ENCODE measurements around the gene MED12L. TPM values are rescaled to one million over a fixed set of nuclear protein-coding genes. Genes with fewer than 3 reads are reported as not detected.

The MED12L gene
- total and polyA plus RNA-seq, 10 of the 15 experiments (the other 5 are each of a cell fraction or from before 2014, with no cell fraction given), result 0.01 to 0.06 (median 0.03) TPM; not detected in 2

DNA sequence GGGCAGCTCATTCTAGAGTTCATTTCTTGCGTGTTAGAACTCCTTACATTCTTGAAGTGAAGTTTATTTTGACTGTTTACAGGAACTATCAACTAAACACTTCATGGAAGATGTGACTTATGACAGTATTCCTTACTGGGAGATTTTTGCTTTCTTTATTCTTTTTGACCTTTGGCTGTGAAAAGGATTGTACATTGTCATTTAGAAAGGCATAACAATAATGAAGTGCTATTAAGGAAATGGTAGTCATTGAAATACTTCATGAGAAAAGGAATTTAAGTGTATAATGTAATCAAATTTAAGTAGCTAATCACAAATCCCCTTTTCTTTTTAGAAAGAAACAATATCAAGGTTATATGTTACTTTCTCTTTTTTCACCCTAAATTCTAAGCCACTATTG is 181.6 kb downstream of the MED12L start:
- ChIA-PET CTCF (interaction anchor here (1.0 to 3.1 kb wide), 11 partner anchors 10 to 111 kb away, joined by 3 to 18 read pairs (median 6); no protein-coding TSS in a partner anchor), POLR2A (no interaction called here), RAD21 (ENCODE audit: unreplicated experiment) (interaction anchor here (1.1 to 2.1 kb wide), 3 partner anchors 11 to 99 kb away, joined by 3 to 9 read pairs (median 6); partner anchors contain the start of gene P2RY14), SMC1A (ENCODE audit: uncharacterized antibody, unreplicated experiment) (interaction anchor here (1.2 to 3.4 kb wide), 8 partner anchors 8 to 99 kb away, joined by 3 to 21 read pairs (median 7); partner anchors contain the start of gene P2RY14)
- WGBS (ENCODE audit: insufficient coverage, insufficient replicate concordance, low lambda C conversion rate, missing lambda C conversion rate), result 88% methylated on average over 1 of the region's 1 CpG
- no peaks in the 10 kb centered on the region for H3K9me3 ChIP-seq (replicated peaks; ENCODE audit: control insufficient read depth, insufficient read depth, low read length)
- H3K9ac ChIP-seq (ENCODE audit: control insufficient read depth, insufficient read depth, low read length), result no peak overlapping the region
- intact Hi-C loops (cut with micrococcal nuclease; ENCODE audit: unreplicated experiment) (no loop called here), in situ Hi-C loops (cut with MboI) (no loop called here)
- H4K20me1 ChIP-seq (ENCODE audit: control insufficient read depth, insufficient read depth), result no peaks in the 10 kb centered on the region
- ATAC-seq (no peak), DNase-seq (ENCODE audit: low read depth, low spot score) (no peak), FAIRE-seq (no peak)
- no peak overlapping the region for H3K27ac ChIP-seq (ENCODE audit: control insufficient read depth, insufficient read depth)
- no peak overlapping the region for H2AFZ ChIP-seq (ENCODE audit: control insufficient read depth, low read depth, low read length)
- no peak overlapping the region for H3K4me2 ChIP-seq (ENCODE audit: control insufficient read depth, insufficient read depth)
- H3K79me2 ChIP-seq (ENCODE audit: control insufficient read depth, insufficient read depth, low read length), result no peaks in the 10 kb centered on the region
- no TSS peak for BruUV-seq (replicated peaks)
- no peaks in the 10 kb centered on the region for H3K27me3 ChIP-seq (replicated peaks in 1 of 2; ENCODE audit: control insufficient read depth in 2 of 2, insufficient read depth in 2 of 2, low read length in 1 of 2)
- peaks cover 7% of the 10 kb centered on the region; the same call in 1 of the 2 replicates for H3K4me1 ChIP-seq (ENCODE audit: control insufficient read depth, insufficient read depth, low read length)
- no peaks in the 10 kb centered on the region for H3K36me3 ChIP-seq (ENCODE audit: control insufficient read depth in 2 of 2, insufficient read depth in 2 of 2, low read length in 1 of 2)
- no peak overlapping the region for H3K4me3 ChIP-seq
- no peak for TF ChIP-seq SUZ12 (IDR thresholded peaks at IDR 0.05; ENCODE audit: unreplicated experiment)
- no peak for TF ChIP-seq SMC3 (IDR thresholded peaks at IDR 0.05; ENCODE audit: borderline replicate concordance, low read length)
- no peak for TF ChIP-seq POLR2AphosphoS2 (IDR thresholded peaks at IDR 0.05; ENCODE audit: low read depth, low read length)
- TF ChIP-seq, protein P1, sequence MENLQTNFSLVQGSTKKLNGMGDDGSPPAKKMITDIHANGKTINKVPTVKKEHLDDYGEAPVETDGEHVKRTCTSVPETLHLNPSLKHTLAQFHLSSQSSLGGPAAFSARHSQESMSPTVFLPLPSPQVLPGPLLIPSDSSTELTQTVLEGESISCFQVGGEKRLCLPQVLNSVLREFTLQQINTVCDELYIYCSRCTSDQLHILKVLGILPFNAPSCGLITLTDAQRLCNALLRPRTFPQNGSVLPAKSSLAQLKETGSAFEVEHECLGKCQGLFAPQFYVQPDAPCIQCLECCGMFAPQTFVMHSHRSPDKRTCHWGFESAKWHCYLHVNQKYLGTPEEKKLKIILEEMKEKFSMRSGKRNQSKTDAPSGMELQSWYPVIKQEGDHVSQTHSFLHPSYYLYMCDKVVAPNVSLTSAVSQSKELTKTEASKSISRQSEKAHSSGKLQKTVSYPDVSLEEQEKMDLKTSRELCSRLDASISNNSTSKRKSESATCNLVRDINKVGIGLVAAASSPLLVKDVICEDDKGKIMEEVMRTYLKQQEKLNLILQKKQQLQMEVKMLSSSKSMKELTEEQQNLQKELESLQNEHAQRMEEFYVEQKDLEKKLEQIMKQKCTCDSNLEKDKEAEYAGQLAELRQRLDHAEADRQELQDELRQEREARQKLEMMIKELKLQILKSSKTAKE (IDR thresholded peaks at IDR 0.05; ENCODE audit: low read depth, poor library complexity, severe bottlenecking), result no peak
- no peak for TF ChIP-seq NRF1 (conservative IDR thresholded peaks at IDR 0.05; ENCODE audit: low read depth, low read length)
- TF ChIP-seq LARP7 (IDR thresholded peaks at IDR 0.05), result no peak
- no peak for TF ChIP-seq ZNF217 (IDR thresholded peaks at IDR 0.05)
- TF ChIP-seq, protein P2, sequence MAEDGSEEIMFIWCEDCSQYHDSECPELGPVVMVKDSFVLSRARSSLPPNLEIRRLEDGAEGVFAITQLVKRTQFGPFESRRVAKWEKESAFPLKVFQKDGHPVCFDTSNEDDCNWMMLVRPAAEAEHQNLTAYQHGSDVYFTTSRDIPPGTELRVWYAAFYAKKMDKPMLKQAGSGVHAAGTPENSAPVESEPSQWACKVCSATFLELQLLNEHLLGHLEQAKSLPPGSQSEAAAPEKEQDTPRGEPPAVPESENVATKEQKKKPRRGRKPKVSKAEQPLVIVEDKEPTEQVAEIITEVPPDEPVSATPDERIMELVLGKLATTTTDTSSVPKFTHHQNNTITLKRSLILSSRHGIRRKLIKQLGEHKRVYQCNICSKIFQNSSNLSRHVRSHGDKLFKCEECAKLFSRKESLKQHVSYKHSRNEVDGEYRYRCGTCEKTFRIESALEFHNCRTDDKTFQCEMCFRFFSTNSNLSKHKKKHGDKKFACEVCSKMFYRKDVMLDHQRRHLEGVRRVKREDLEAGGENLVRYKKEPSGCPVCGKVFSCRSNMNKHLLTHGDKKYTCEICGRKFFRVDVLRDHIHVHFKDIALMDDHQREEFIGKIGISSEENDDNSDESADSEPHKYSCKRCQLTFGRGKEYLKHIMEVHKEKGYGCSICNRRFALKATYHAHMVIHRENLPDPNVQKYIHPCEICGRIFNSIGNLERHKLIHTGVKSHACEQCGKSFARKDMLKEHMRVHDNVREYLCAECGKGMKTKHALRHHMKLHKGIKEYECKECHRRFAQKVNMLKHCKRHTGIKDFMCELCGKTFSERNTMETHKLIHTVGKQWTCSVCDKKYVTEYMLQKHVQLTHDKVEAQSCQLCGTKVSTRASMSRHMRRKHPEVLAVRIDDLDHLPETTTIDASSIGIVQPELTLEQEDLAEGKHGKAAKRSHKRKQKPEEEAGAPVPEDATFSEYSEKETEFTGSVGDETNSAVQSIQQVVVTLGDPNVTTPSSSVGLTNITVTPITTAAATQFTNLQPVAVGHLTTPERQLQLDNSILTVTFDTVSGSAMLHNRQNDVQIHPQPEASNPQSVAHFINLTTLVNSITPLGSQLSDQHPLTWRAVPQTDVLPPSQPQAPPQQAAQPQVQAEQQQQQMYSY (CRISPR knock-in tag; IDR thresholded peaks at IDR 0.05), result no peak
- TF ChIP-seq ZBED1 (IDR thresholded peaks at IDR 0.05; ENCODE audit: borderline replicate concordance), result no peak
- no peak for TF ChIP-seq RB1 (IDR thresholded peaks at IDR 0.05; ENCODE audit: borderline replicate concordance)
- TF ChIP-seq RFX5 (IDR thresholded peaks at IDR 0.05; ENCODE audit: low read depth, low read length), result no peak
- TF ChIP-seq CHD2 (IDR thresholded peaks at IDR 0.05; ENCODE audit: borderline replicate concordance, low read depth, low read length), result no peak
- no peak for TF ChIP-seq BRCA1 (IDR thresholded peaks at IDR 0.05; ENCODE audit: low read depth, low read length)
- TF ChIP-seq EGR1 (IDR thresholded peaks at IDR 0.05; ENCODE audit: borderline replicate concordance in 1 of 2, low read depth in 2 of 2, low read length in 2 of 2), result no peak
- TF ChIP-seq SIN3A (IDR thresholded peaks at IDR 0.05; ENCODE audit: low read depth, low read length), result no peak
- TF ChIP-seq, protein P3, sequence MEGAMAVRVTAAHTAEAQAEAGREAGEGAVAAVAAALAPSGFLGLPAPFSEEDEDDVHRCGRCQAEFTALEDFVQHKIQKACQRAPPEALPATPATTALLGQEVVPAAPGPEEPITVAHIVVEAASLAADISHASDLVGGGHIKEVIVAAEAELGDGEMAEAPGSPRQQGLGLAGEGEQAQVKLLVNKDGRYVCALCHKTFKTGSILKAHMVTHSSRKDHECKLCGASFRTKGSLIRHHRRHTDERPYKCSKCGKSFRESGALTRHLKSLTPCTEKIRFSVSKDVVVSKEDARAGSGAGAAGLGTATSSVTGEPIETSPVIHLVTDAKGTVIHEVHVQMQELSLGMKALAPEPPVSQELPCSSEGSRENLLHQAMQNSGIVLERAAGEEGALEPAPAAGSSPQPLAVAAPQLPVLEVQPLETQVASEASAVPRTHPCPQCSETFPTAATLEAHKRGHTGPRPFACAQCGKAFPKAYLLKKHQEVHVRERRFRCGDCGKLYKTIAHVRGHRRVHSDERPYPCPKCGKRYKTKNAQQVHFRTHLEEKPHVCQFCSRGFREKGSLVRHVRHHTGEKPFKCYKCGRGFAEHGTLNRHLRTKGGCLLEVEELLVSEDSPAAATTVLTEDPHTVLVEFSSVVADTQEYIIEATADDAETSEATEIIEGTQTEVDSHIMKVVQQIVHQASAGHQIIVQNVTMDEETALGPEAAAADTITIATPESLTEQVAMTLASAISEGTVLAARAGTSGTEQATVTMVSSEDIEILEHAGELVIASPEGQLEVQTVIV (IDR thresholded peaks at IDR 0.05; ENCODE audit: borderline replicate concordance, partially characterized antibody), result no peak

Measured in GM12878 (cell line).